ENCODE results near the gene AUNIP. TPM values are rescaled to one million over a fixed set of nuclear protein-coding genes. Genes with fewer than 3 reads are reported as not detected.

AUNIP gene
- total RNA-seq, 2 donors from 2014 or later: 0.98 TPM; not detected in 1

DNA sequence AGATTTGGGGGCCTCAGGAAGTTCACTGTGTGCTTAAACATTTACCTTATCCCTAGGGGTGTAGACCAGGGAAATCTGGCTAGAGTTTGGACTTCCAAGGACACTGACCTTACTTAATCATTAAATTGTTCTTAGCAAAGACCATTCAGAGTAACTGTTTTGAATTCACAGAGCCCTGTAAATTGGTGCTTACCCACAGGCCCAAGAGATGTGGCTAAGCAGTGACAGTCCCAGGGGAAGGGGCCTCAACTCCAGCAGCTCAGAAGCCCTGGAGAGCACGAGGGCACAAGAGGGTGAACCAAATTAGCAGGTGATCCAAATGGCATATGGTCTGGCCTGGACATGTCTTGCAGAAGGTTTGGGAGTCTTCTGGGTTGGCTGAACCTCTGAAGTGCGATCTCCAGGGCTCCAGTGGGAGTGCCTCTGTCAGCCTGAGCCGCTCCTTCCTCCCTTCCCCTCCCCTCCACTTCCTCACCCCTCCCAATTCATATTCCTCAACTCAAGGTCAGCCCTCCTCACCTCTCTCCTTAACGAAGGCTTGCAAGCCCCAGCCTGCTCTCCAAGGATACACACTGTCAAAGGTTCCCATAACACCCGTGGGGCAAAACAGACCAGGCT is 11.9 kb upstream of the AUNIP start:
- DNase-seq (no peak), ATAC-seq (peak; percentile 44)
- intact Hi-C loops (cut with DNase I, micrococcal nuclease): no loop called here

DNA sequence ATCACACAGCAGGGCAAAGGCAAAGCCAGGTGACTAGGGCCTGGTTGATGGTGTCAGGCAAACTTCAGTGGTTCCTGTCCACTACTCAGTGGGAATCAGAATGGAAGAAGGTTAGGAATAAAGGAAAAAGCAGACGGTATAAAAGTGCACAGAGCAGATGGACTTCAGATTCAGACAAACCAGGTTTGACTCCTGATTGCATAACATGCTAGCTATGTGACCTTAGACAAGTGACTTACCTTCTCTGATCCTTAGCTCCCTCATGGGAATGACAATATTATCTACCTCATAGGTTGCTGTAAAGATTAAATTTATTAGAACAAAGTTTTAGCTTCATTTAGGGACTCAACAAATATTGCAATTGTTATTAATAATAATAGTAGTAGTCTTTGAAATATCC is 11.4 kb upstream of the AUNIP start:
- ATAC-seq: no peak
- no peak for DNase-seq
- intact Hi-C loops (cut with DNase I, micrococcal nuclease): no loop called here

DNA sequence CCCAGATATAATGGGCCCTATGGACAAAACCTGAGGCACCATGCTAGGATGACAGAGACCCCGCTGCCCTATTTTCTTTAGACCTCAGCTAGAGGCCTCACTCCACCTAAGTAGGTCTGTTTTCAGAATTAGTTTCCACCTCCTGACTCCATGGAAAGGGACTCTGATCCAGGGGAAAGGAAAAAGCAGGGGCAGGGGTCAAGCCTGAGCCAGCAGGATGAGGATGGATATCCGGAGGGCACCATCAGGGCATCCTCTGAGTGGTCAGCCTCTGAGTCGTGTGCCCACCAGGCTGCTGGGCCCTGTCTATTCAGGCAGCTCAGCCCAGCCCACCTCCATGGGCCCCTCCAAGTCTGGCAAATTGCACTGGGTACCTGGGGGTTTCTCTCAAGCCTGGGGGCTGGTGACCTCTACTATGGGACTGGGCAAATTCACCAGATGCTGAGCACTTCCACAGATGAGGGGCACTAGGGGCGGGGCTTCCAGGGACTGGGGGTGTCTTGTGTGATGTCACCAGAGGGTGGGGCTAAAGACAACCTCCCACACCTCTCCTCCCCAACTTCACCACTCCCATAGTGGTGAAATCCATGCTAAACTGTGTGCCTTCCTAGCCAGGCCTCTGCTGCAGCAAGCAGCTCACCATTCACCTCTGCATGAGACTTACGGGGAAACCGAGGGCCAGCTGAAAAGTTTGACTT is 10.8 kb upstream of the AUNIP start:
- DNase-seq (no peak), ATAC-seq (no peak)
- intact Hi-C loops (cut with DNase I, micrococcal nuclease): no loop called here

DNA sequence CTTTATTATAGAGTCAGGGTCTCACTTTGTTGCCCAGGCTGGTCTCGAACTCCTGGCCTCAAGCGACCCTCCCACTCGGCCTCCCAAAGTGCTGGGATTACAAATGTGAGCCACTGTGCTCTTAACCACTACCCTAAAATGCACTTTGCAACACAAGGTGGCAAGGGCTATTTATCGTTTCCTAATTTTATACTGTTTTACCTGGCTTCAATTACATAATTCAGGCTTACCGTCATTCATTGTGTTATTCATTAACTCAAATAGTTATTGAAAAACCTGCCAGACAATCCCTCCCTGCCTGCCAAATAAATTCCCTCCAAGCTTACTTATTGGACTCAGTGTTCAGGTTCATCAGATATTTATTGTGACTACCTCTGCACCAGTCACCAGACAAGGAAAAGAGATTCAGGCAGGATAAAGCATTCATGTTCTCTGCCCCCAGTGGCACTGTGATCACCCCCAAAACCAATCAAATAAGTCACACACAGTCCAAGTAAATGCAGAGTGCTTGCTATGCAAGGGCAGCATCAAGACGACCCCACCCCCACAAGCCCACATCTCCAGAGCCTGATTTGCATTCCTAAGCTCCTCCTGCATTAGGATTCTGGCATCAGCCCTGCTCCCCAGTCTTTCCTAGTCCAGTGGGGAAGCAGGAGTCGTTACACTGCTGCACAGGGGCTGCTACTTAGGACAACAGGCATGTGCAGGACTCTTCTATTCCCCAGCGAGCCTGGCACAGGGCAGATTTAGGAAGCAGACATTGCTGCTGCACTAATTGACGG is 8.1 kb upstream of the AUNIP start:
- intact Hi-C loops (cut with DNase I, micrococcal nuclease): no loop called here
- peak; percentile 71 for ATAC-seq
- DNase-seq: no peak

DNA sequence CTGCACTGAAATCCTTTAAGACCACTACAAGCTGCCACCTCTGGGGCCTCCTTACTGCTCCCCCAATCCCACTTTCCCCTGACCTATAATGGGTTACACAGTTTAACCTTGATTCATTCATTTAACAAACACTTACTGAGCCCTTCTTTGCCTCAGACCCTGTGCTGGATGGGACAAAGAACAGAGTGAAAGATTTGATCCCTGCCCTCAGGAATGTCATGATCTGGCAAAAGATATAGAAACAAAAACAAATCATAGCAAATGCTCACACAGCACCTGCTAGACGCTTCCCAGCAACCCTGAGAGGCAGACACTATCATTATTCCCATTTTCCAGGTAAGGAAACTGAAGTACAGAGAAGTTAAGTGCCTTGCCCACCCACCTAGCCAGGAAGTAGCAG is 7.0 kb upstream of the AUNIP start:
- ATAC-seq (no peak), DNase-seq (no peak)
- intact Hi-C loops (cut with DNase I, micrococcal nuclease): no loop called here

DNA sequence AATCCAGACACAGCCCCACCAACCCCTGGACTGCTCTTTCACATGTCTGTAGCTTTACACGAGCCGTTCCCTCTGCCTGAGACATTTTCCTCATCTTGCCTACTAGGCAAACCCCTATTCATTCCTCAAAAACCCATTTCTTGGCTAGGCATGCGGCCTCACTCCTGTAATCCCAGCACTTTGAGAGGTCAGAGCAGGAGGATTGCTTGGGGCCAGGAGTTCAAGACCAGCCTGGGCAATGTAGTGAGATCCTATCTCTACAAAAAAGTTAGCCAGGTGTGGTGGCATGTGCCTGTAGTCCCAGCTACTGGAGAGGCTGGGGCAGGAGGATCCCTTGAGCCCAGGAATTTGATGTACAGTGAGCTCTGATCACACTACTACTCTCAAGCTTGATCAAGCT is 5.2 kb upstream of the AUNIP start:
- ATAC-seq: no peak
- intact Hi-C loops (cut with DNase I, micrococcal nuclease): no loop called here
- no peak for DNase-seq

DNA sequence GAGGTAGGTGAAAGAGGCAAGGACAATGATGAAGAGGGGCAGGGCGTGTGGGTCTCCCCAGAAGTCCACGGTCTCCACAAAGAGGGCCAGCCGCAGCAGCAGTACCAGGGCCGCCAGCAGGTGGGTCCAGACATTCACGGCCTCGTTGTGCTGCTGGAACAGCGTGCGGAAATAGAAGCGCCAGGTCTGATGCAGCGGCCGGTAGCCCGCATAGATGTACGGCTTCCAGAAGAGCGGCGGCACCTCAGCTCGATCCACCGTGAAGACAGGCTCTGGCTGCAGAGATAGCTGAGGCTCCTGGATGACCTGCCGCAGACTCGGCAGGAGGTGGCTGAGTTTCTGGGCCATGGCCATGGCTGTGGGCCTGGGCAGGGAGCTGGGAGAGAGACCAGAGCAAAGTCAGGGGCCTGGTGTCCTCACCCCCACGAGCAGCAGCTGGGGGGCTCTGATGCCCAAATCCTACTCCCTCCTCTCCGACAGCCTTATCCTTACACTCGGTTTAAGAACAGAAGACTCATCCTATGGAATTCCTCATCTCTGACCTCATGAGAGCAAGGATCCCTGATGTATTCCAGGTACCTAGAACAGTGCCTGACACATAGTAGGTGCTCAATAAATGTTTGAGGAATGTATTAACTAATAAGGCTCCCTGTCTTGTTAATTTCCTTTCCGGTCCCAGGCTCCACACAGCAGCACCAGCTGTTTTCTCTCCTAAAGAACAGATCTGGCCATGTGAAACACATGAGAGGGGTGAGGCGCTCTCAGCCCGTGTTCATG is 4.4 kb upstream of the AUNIP start:
- ATAC-seq (no peak), DNase-seq (no peak)
- intact Hi-C loops (cut with DNase I, micrococcal nuclease): no loop called here

DNA sequence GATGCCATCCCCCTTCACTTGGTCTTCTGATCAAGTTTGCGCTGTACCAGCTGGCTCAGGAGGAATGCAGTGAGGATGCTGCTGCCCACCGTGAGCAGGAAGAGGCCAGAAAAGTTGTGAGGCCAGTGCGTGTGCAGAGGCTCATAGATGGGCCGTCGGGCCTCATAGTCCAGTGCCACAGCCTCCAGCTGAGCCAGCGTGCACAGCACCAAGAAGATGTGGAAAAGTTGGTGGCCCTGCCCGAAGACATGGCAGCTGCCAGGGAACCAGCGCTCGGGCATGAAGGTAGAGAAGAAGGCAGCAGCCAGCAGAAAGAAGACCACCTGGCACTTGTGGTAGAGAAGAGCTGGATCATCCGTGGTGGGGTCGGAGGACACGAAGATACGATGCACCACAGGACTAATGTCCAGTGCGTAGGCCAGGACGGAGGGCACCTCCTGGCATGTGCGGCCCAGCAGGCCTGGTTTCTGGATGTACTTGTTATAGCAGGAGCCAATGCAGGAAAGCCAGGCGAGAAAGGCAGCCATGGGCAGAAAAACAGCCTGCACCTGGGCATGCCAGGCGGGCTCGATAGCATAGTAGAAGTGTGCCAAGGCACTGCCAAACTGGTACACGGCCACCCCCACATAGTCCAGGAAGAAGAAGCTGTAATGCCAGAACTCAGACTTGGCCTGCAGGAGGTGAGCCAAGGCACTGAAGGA is 3.7 kb upstream of the AUNIP start:
- DNase-seq (no peak), ATAC-seq (no peak)
- intact Hi-C loops (cut with DNase I, micrococcal nuclease): no loop called here

DNA sequence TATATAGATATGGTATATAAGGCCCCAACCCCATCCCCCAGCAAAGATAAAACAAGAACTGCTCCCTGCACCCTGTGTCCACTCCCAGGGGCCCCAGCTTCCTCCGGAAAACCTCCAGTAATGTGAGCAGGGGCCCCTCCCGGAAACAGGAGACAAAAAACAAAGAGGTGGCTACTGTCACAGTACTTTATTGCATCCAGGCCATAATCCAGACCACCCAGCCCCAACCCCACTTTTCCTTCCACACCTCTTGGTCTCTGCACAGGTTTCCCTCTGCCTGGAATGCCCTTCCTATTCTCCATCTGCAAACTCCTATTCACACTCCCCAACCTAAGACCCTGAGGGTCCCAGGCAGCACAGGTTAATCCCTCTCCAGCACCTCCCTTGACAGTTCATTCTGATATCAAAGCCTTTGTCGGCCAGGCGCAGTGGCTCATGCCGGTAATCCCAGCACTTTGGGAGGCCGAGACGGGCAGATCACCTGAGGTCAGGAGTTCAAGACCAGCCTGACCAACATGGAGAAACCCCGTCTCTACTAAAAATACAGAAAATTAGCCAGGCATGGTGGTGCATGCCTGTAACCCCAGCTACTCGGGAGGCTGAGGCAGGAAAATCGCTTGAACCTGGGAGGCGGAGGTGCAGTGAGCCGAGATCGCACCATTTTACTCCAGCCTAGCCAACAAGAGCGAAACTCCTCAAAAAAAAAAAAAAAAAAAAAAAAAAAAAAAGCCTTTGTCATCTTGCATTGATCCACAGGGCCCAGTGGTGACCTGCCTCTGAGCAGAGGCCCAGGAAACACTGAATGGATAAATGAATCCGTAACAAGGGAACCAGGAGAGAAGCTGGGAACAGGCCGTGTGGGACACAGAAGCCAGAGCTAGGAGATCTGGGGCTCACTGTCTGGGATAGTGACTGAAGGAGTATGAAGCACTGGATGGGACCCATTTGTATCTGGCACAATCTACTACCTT is 2.3 kb upstream of the AUNIP start:
- ATAC-seq (peak; percentile 39), DNase-seq (peak; percentile 51 to 53)
- intact Hi-C loops (cut with DNase I, micrococcal nuclease): no loop called here

DNA sequence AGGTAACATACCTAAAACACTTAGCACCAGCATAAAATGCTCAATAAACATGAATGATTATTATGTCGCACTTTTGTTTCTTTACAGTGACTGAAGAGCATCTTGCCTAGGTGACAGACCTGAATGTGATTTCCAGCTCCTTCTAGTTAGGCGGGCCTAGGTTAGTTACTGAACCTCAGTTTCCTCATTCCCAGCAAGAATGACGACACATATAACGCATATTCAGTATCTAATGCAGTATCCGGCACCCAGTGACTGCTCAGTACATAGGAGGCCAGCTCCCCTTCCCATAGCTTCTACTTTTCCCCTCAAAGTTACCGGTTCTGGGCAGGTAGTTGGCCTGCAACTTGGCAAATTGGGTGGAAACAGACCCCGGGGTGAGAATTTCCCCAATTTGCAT is 763 bp downstream of the AUNIP start:
- no peak for DNase-seq
- intact Hi-C loops (cut with DNase I, micrococcal nuclease): no loop called here
- no peak for ATAC-seq

DNA sequence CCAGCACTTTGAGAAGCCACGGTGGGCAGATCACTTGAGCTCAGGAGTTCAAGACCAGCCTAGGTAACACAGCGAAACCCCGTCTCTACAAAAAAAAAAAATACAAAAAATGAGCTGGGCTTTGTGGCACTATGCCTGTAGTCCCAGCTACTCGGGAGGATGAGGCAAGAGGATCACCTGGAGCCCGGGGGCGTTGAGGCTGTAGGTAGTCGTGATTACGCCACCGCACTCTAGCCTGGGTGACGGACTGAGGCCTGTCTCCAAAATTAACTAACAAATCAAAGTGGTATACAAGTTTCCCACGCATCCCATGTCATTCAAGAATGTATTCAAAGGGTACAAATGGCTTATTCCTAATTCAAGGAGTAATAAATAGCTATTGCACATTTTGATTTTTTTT is 2.4 kb downstream of the AUNIP start:
- intact Hi-C loops (cut with DNase I, micrococcal nuclease): no loop called here

DNA sequence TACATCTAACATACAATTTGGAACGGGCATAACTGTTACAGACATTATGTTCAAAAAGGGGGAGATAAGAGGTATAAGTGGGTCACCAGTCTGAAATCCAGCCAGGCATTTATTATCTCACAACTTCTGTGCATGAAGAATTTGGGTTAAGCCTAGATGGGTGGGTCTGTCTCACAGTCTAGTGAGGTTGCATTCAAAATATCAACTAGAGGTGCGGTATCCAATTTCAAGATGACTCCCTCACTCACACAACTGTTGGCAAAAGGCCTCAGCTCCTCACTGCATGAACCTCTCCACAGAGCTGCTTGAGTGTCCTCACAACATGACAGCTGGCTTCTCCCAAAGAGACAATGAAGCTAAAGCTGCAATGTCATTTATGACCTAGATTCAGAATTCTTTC is 4.7 kb downstream of the AUNIP start:
- intact Hi-C loops (cut with DNase I, micrococcal nuclease): no loop called here
- DNase-seq: no peak

More for the DNA sequence above, 2.4 kb downstream of the AUNIP start:
- DNase-seq: no peak
- ATAC-seq: no peak

DNA sequence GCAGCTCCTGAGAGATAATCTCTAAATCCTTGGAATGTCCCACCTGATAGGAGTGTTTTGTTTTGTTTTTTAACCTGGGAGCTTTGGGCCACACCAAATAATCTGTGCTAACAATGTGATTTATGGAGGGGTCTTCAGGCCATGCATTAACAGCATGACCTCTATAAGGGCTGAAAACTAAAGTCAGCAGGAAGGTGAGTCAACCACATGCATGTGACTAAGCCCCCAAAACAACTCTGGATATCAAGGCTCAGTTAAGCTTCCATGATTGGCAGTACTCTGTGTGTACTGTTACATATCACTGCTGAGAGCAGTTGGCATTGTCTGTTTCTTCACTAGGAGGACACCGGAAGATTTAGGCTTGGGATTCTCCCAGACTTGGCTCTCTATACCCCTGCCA is 10.7 kb downstream of the AUNIP start:
- intact Hi-C loops (cut with DNase I, micrococcal nuclease): no loop called here

More for the DNA sequence above, 4.7 kb downstream of the AUNIP start:
- no peak for ATAC-seq

DNA sequence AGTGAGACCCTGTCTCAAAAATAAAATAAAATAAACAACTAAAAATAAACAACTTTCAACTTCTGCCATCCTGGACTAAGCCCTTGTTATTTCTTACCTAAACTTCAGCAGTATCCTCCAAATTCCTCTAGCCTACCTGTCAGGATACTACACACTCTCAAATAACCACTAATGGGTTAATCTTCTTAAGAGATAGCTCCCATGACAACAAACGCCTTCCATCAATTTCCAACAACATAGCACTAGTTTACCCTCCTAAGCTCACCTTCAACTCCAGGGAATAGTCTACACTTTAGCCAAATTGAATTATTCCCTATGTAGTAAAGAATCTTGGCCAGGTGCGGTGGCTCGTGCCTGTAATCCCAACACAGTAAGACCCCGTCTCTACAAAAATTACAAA is 11.3 kb downstream of the AUNIP start:
- ATAC-seq (no peak), DNase-seq (no peak)
- intact Hi-C loops (cut with DNase I, micrococcal nuclease): no loop called here

More for the DNA sequence above, 10.7 kb downstream of the AUNIP start:
- ATAC-seq (no peak), DNase-seq (no peak)

DNA sequence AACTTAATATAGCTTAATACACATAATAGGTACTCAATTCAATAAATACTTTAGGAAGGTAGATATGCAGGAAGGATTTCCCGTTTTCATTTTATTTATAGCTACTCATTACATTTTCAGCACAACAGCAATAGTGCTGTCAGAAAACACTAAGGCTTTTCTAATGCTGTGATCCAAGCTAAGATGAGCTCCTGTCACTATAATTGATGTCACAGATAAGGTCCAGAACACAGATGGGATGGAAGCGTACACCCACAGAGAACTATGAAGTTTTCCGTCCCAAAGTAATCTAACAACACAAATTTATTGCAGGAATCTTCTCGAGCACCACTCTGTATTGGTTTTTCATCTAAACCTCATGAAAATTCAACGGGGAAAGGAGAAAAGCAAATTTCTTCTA is 13.6 kb downstream of the AUNIP start:
- DNase-seq (no peak), ATAC-seq (no peak)
- intact Hi-C loops (cut with DNase I, micrococcal nuclease): no loop called here

DNA sequence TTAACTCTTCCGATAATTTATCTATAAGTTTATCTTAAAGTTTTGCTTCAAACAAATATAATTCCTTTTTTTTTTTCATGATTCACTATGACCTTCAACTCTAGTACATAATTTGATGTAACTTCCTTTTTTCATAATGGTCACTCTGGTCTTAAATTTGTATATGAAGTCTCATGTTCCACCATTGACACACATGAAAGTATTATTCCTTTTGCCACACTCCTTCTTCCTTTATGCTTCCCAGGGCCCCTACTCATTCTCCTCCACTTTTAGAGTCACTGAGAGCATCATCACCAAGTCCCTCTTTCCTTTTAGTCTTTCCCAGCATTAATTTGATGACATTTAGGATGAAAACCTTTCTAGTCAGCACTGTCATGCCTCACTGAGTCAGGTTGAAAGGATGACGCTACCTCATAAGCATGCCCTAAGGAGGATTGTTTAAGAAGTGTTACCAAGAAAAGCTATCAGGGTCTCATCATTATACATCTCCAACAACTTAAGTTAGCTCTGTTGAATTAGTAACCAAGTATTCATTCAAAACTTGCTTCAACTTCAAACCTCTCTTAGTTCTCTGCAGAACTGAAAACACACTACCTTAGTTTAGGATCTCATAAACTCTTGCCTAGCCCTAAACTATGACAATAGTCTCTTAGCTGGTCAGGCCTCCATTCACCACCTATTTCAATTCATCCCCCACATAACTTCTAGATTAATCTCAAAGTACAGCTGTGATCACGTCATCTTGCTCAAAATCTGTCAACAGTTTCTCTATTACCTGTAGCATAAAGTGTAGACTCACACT is 14.5 kb downstream of the AUNIP start:
- ATAC-seq: no peak
- no peak for DNase-seq
- intact Hi-C loops (cut with DNase I, micrococcal nuclease): no loop called here

DNA sequence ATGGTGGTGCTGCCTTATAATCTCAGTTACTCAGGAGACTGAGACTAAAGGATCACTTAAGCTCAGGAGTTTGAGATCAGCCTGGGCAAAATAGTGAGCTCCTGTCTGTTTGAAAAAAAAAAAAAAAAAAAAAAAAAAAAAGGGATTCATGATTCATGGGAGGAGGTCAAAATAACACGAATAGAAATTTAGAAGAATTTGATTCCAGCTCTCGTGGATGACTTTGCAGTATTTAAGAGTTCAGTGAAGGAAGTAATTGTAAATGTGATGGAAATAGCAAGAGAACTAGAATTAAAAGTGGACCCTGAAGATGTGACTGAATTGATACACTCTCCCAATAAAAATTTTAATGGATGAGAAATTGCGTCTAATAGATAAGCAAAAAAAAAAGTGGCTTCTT is 15.8 kb downstream of the AUNIP start:
- intact Hi-C loops (cut with DNase I, micrococcal nuclease): no loop called here

More for the DNA sequence above, 15.8 kb downstream of the AUNIP start:
- DNase-seq (no peak), ATAC-seq (no peak)

All from left colon (tissue), 2 donors.